Loucy (cell line): ENCODE measurements around the gene ATP5MK.
"Not testable (repeated sequence)": the region's sequence is repeated elsewhere in the genome, so short reads cannot be mapped to it uniquely, and the experiment has no call there.

ENCODE experiments used
- H2AFZ ChIP-seq: fragments of 200-600 bp; sonication (generic); 2 replicates; pipeline ENCODE4 v1.6.0; 2016; ENCODE audit warnings: antibody characterized with exemption, mild to moderate bottlenecking, low read length, moderate library complexity
- H3F3A ChIP-seq: fragments of 200-600 bp; 2 replicates; pipeline ENCODE4 v1.6.0; 2016; ENCODE audit warnings: antibody characterized with exemption, low read depth, mild to moderate bottlenecking
- H3K27me3 ChIP-seq: fragments of 200-600 bp; sonication (generic); 2 replicates; pipeline ENCODE4 v1.6.1; 2014; ENCODE audit warnings: low read length, mild to moderate bottlenecking; ENCODE audit not compliant: insufficient read depth, poor library complexity, severe bottlenecking
- H3K36me3 ChIP-seq: fragments of 200-600 bp; sonication (generic); 2 replicates; pipeline ENCODE4 v1.6.1; 2016; ENCODE audit warnings: low read length; ENCODE audit not compliant: insufficient read depth
- H3K4me1 ChIP-seq: fragments of 200-600 bp; sonication (generic); 2 replicates; pipeline ENCODE4 v1.5.1; 2014; ENCODE audit warnings: low read length, mild to moderate bottlenecking; ENCODE audit not compliant: insufficient read depth, poor library complexity, severe bottlenecking
- H3K4me2 ChIP-seq: fragments of 200-600 bp; sonication (generic); 2 replicates; pipeline ENCODE4 v1.6.0; 2014; ENCODE audit warnings: antibody characterized with exemption, low read length, low read depth, mild to moderate bottlenecking; ENCODE audit not compliant: poor library complexity, severe bottlenecking
- H3K4me3 ChIP-seq: fragments of 200-600 bp; sonication (generic); 2 replicates; pipeline ENCODE4 v1.5.1; 2014; ENCODE audit warnings: low read length, mild to moderate bottlenecking, mixed read lengths; ENCODE audit not compliant: poor library complexity, severe bottlenecking
- H3K79me2 ChIP-seq: fragments of 200-600 bp; sonication (generic); 2 replicates; pipeline ENCODE4 v1.6.1; 2014; ENCODE audit warnings: low read length; ENCODE audit not compliant: insufficient read depth
- H3K9ac ChIP-seq: fragments of 200-600 bp; sonication (generic); 2 replicates; pipeline ENCODE4 v1.6.0; 2014; ENCODE audit warnings: mild to moderate bottlenecking, low read depth, low read length, moderate library complexity; ENCODE audit not compliant: poor library complexity, severe bottlenecking
- H3K9me2 ChIP-seq: fragments of 200-600 bp; sonication (generic); replicated peaks from 2 replicates; pipeline ENCODE4 v1.6.1; 2016; ENCODE audit warnings: low read depth, low read length, mixed read lengths
- H3K9me3 ChIP-seq: fragments of 200-600 bp; sonication (generic); 2 replicates; pipeline ENCODE4 v1.6.1; 2014; ENCODE audit warnings: mild to moderate bottlenecking, antibody characterized with exemption, low read length, low read depth; ENCODE audit not compliant: insufficient read depth
- H4K20me1 ChIP-seq: fragments of 200-600 bp; sonication (generic); 2 replicates; pipeline ENCODE4 v1.6.0; 2014; ENCODE audit warnings: antibody characterized with exemption, low read length, mild to moderate bottlenecking; ENCODE audit not compliant: insufficient read depth, poor library complexity, severe bottlenecking
- EZH2phosphoT487 ChIP-seq: fragments of 200-600 bp; IDR thresholded peaks from 2 replicates; pipeline ENCODE4 v1.6.1; 2018; ENCODE audit warnings: antibody characterized with exemption, mild to moderate bottlenecking, moderate library complexity, borderline replicate concordance
- TF ChIP-seq, protein P1 (sequence below): fragments of 200-600 bp; sonication (generic); conservative IDR thresholded peaks from 2 replicates; pipeline ENCODE4 v1.5.1; 2014; ENCODE audit warnings: mild to moderate bottlenecking, antibody characterized with exemption, low read length

ATP5MK gene

GRCh38 chr10:103367782-103368518 is 28.3 kb downstream of the ATP5MK start, which contains the start of gene TAF5:
TSS of gene TAF5 (plus strand) at chr10:103367976. CDS start at chr10:103367990, 14 bp downstream.
- H3K36me3 ChIP-seq = no peaks in the 10 kb centered on the region
- peak within 1 kb of the TSS; percentile 90 for H3K9ac ChIP-seq
- H3K9me2 ChIP-seq = no peaks in the 10 kb centered on the region
- TF ChIP-seq EZH2phosphoT487 = no peak
- TF ChIP-seq, protein P1, sequence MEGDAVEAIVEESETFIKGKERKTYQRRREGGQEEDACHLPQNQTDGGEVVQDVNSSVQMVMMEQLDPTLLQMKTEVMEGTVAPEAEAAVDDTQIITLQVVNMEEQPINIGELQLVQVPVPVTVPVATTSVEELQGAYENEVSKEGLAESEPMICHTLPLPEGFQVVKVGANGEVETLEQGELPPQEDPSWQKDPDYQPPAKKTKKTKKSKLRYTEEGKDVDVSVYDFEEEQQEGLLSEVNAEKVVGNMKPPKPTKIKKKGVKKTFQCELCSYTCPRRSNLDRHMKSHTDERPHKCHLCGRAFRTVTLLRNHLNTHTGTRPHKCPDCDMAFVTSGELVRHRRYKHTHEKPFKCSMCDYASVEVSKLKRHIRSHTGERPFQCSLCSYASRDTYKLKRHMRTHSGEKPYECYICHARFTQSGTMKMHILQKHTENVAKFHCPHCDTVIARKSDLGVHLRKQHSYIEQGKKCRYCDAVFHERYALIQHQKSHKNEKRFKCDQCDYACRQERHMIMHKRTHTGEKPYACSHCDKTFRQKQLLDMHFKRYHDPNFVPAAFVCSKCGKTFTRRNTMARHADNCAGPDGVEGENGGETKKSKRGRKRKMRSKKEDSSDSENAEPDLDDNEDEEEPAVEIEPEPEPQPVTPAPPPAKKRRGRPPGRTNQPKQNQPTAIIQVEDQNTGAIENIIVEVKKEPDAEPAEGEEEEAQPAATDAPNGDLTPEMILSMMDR = no peak
- peaks cover 44% of the 10 kb centered on the region for H3K79me2 ChIP-seq
- H3K27me3 ChIP-seq = no peaks in the 10 kb centered on the region
- peak within 1 kb of the TSS; percentile 78 for H2AFZ ChIP-seq
- peak within 1 kb of the TSS; percentile 87 for H3K4me3 ChIP-seq
- peaks cover 3% of the 10 kb centered on the region; the same call in 1 of the 2 replicates for H3F3A ChIP-seq
- H3K4me2 ChIP-seq = peak within 1 kb of the TSS; percentile 85
- H3K4me1 ChIP-seq = peaks cover 26% of the 10 kb centered on the region
- H3K9me3 ChIP-seq = no peaks in the 10 kb centered on the region
- peaks cover 9% of the 10 kb centered on the region for H4K20me1 ChIP-seq

DNA sequence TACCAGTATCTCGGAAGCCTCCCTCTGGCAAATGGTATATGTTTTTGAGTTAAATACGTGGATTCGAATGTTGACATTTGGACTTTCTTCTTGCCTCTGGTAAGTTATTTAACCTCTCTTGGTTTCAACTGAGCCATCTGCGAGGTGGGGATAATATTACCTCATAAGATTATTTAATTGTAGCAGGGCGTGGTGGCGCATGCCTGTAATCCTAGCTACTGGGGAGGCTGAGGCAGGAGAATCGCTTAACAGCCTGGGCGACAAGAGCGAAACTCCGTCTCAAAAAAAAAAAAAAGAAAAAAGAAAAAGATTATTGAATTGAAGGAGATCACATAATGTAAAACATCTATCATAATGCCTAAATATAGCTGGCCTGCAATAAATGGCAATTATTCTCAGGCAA is 28.9 kb downstream of the ATP5MK start:
- no peaks in the 10 kb centered on the region for H3K27me3 ChIP-seq
- no peaks in the 10 kb centered on the region for H3K36me3 ChIP-seq
- TF ChIP-seq EZH2phosphoT487 = no peak
- TF ChIP-seq, protein P1 = no peak
- H3K9me3 ChIP-seq = no peaks in the 10 kb centered on the region
- H3K4me3 ChIP-seq = peak overlapping the region; percentile 87
- no peaks in the 10 kb centered on the region for H3K9me2 ChIP-seq
- H3K9ac ChIP-seq = peak overlapping the region; percentile 75
- peaks cover 3% of the 10 kb centered on the region; the same call in 1 of the 2 replicates for H3F3A ChIP-seq
- H3K4me2 ChIP-seq = peak overlapping the region; percentile 85
- H4K20me1 ChIP-seq = peaks cover 9% of the 10 kb centered on the region
- peaks cover 42% of the 10 kb centered on the region for H3K79me2 ChIP-seq
- H2AFZ ChIP-seq = peak overlapping the region; percentile 78
- H3K4me1 ChIP-seq = peaks cover 25% of the 10 kb centered on the region

- not testable (repeated sequence) for H3K9ac ChIP-seq, H3K36me3 ChIP-seq, H3K4me1 ChIP-seq, H3F3A ChIP-seq, H3K4me2 ChIP-seq, H3K9me3 ChIP-seq, H3K4me3 ChIP-seq, H3K27me3 ChIP-seq, H3K9me2 ChIP-seq, H3K79me2 ChIP-seq, H2AFZ ChIP-seq, H4K20me1 ChIP-seq
These were observed 35.5 kb downstream of the ATP5MK start for GRCh38 chr10:103360791-103361190.

GRCh38 chr10:103359493-103359892 is 36.8 kb downstream of the ATP5MK start:
- H3K79me2 ChIP-seq, H3K9ac ChIP-seq, H3K9me3 ChIP-seq, H3K4me2 ChIP-seq, H4K20me1 ChIP-seq, H3K36me3 ChIP-seq, H3K27me3 ChIP-seq, H3K4me3 ChIP-seq, H3K4me1 ChIP-seq, H2AFZ ChIP-seq, H3K9me2 ChIP-seq, H3F3A ChIP-seq: not testable (repeated sequence)
